Esophagus squamous epithelium (tissue), 5 donors: ENCODE data around the gene RPTOR. TPM values are rescaled to one million over a fixed set of nuclear protein-coding genes. Genes with fewer than 3 reads are reported as not detected.

Source experiments
- DNase-seq: peaks from one replicate; lab custom pipeline; 2025; lab: John Stamatoyannopoulos, UW
- H3K27ac ChIP-seq, 4 donors: fragments of 200-600 bp; sonication (generic); one replicate each; pipeline ENCODE4 v1.5.1; 2016 to 2019; ENCODE audit warnings: mild to moderate bottlenecking in 1 of 4
- H3K27me3 ChIP-seq, 4 donors: fragments of 200-600 bp; sonication (generic); 1 replicate in 3 of 4; 2 replicates in 1 of 4; pipeline versions ENCODE4 v1.5.1 to v1.6.0; 2017 to 2021; ENCODE audit warnings: antibody characterized with exemption in 1 of 4
- H3K36me3 ChIP-seq, 3 donors: fragments of 200-600 bp; sonication (generic); one replicate each; pipeline ENCODE4 v1.5.1; 2016 to 2019
- H3K4me1 ChIP-seq, 3 donors: fragments of 200-600 bp; sonication (generic); one replicate each; pipeline ENCODE4 v1.5.1; 2017 to 2019
- H3K4me3 ChIP-seq, 4 donors: fragments of 200-600 bp; sonication (generic); 1 replicate in 3 of 4; 2 replicates in 1 of 4; pipeline ENCODE4 v1.5.1; 2016 to 2019; ENCODE audit warnings: mild to moderate bottlenecking in 2 of 4, moderate library complexity in 1 of 4
- H3K9me3 ChIP-seq, 3 donors: fragments of 200-600 bp; sonication (generic); one replicate each; pipeline ENCODE4 v1.5.1; 2016 to 2019
- POLR2A ChIP-seq, 4 donors: fragments of 450-650 bp; IDR thresholded peaks; one replicate each; pipeline ENCODE4 v1.6.1; 2017; ENCODE audit warnings: antibody characterized with exemption in 4 of 4, mild to moderate bottlenecking in 4 of 4, moderate library complexity in 3 of 4
- WGBS, 2 donors: methylation state at CpG; one replicate each; pipeline ENCODE4 v1.1.5; 2018; 5-methylcytosine and 5-hydroxymethylcytosine counted together
- intact Hi-C: fragments of 100-400 bp; cut with DNase I; formaldehyde crosslinking; loops from one replicate; pipeline ENCODE4 v1.15.0; 2022
- total RNA-seq, 4 donors: library from RNA; depleted of rRNA; stranded (reverse); fragments of >200 nt; gene quantifications; one replicate each; pipeline ENCODE4 v1.1.0, GENCODE V29; 2016
- TF ChIP-seq, protein P1 (sequence below), 6 experiments: fragments of 450-650 bp in 4 of 6; fragments of 200-600 bp in 2 of 6; sonication (generic) in 2 of 6; IDR thresholded peaks; one replicate each; pipeline ENCODE4 v1.5.1; 2016 to 2019; ENCODE audit warnings: antibody characterized with exemption in 6 of 6, mild to moderate bottlenecking in 4 of 6, moderate library complexity in 4 of 6
- donor health status: DM: yes; HTN: yes; CAD: no.

Gene RPTOR
- total RNA-seq, 4 donors from 2014 or later, result 11.7 to 27.8 (median 22.8) TPM

GRCh38 chr17:80652756-80653330 lies 108.2 kb downstream of the RPTOR start:
- H3K27me3 ChIP-seq, result no peaks in the 10 kb centered on the region
- 84 to 89% methylated on average over 3 of the region's 3 CpGs for WGBS, 2 donors
- H3K4me3 ChIP-seq, result no peak overlapping the region
- peaks cover 0 to 12% (median 0%) of the 10 kb centered on the region in 3 donors for H3K9me3 ChIP-seq
- no peaks in the 10 kb centered on the region for H3K36me3 ChIP-seq
- intact Hi-C loops, result no loop called here
- DNase-seq, result no peak
- no peak for TF ChIP-seq POLR2A (IDR thresholded peaks at IDR 0.05)
- TF ChIP-seq, protein P1, sequence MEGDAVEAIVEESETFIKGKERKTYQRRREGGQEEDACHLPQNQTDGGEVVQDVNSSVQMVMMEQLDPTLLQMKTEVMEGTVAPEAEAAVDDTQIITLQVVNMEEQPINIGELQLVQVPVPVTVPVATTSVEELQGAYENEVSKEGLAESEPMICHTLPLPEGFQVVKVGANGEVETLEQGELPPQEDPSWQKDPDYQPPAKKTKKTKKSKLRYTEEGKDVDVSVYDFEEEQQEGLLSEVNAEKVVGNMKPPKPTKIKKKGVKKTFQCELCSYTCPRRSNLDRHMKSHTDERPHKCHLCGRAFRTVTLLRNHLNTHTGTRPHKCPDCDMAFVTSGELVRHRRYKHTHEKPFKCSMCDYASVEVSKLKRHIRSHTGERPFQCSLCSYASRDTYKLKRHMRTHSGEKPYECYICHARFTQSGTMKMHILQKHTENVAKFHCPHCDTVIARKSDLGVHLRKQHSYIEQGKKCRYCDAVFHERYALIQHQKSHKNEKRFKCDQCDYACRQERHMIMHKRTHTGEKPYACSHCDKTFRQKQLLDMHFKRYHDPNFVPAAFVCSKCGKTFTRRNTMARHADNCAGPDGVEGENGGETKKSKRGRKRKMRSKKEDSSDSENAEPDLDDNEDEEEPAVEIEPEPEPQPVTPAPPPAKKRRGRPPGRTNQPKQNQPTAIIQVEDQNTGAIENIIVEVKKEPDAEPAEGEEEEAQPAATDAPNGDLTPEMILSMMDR (IDR thresholded peaks at IDR 0.05), result no peak
- no peak overlapping the region for H3K27ac ChIP-seq
- H3K4me1 ChIP-seq, result peaks cover 0 to 20% (median 8%) of the 10 kb centered on the region in 3 donors

GRCh38 chr17:80653856-80654255 lies 109.2 kb downstream of the RPTOR start:
- Histone ChIP-seq H3K9me3 (peaks cover 0 to 12% (median 0%) of the 10 kb centered on the region in 3 donors), H3K4me3 (no peak overlapping the region), H3K4me1 (peaks cover 0 to 19% (median 8%) of the 10 kb centered on the region in 3 donors), H3K36me3 (no peaks in the 10 kb centered on the region), H3K27ac (no peak overlapping the region), H3K27me3 (no peaks in the 10 kb centered on the region)
- intact Hi-C loops, result no loop called here
- TF ChIP-seq, protein P1 (IDR thresholded peaks at IDR 0.05), result no peak
- TF ChIP-seq POLR2A (IDR thresholded peaks at IDR 0.05), result no peak
- no peak for DNase-seq
- WGBS, 2 donors, result 96 to 100% methylated on average over 1 to 3 of the region's 6 CpGs

DNA sequence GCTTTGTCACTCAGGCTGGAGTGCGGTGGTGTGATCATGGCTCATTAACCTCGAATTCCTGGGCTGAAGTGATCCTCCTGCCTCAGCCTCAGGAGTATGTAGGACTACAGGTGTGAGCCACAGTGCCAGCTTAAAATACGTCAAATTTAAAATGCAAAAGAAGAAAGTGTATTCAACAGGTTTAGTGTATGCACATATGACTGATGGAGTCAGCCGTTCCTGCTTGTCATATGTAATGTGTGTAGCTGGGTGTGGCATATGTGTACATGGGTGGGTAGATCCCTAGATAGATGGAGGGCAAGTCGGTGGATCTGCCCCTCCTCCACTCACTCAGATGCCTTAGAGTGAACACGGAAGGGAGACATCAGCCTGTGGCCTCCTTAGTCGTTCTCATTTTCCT lies 111.0 kb downstream of the RPTOR start:
- no peaks in the 10 kb centered on the region for H3K36me3 ChIP-seq
- peaks cover 0 to 1% (median 0%) of the 10 kb centered on the region in 3 donors for H3K4me1 ChIP-seq
- peaks cover 0 to 12% (median 0%) of the 10 kb centered on the region in 3 donors for H3K9me3 ChIP-seq
- no peak for DNase-seq
- no peak overlapping the region for H3K4me3 ChIP-seq
- 86 to 90% methylated on average over 6 to 7 of the region's 7 CpGs for WGBS, 2 donors
- intact Hi-C loops, result no loop called here
- H3K27ac ChIP-seq, result no peak overlapping the region
- TF ChIP-seq, protein P1 (IDR thresholded peaks at IDR 0.05), result no peak
- no peak for TF ChIP-seq POLR2A (IDR thresholded peaks at IDR 0.05)
- H3K27me3 ChIP-seq, result no peaks in the 10 kb centered on the region

- DNase-seq, result no peak
- 75 to 84% methylated on average over 7 to 8 of the region's 8 CpGs for WGBS, 2 donors
- TF ChIP-seq POLR2A (IDR thresholded peaks at IDR 0.05), result no peak
- TF ChIP-seq, protein P1 (IDR thresholded peaks at IDR 0.05), result no peak
- Histone ChIP-seq H3K27ac (no peak overlapping the region), H3K4me3 (no peak overlapping the region), H3K4me1 (no peaks in the 10 kb centered on the region), H3K27me3 (no peaks in the 10 kb centered on the region), H3K36me3 (no peaks in the 10 kb centered on the region), H3K9me3 (peaks cover 0 to 12% (median 0%) of the 10 kb centered on the region in 3 donors)
- intact Hi-C loops, result no loop called here
Observed at GRCh38 chr17:80656590-80656989, 112.0 kb downstream of the RPTOR start.

- intact Hi-C loops, result no loop called here
- DNase-seq, result no peak
Observed at GRCh38 chr17:80657561-80657960, 112.9 kb downstream of the RPTOR start.

More at GRCh38 chr17:80657561-80657960, 112.9 kb downstream of the RPTOR start:
- Histone ChIP-seq H3K27ac (no peak overlapping the region), H3K27me3 (no peaks in the 10 kb centered on the region), H3K9me3 (peaks cover 0 to 12% (median 0%) of the 10 kb centered on the region in 3 donors), H3K4me1 (no peaks in the 10 kb centered on the region), H3K36me3 (no peaks in the 10 kb centered on the region), H3K4me3 (no peak overlapping the region)
- 88% methylated on average over 1 of the region's 1 CpG; no CpG with 5 or more reads in 1 of the 2 donors for WGBS, 2 donors
- TF ChIP-seq, protein P1 (IDR thresholded peaks at IDR 0.05), result no peak
- TF ChIP-seq POLR2A (IDR thresholded peaks at IDR 0.05), result no peak
